K562 (cell line): ENCODE measurements around the gene SMAD3. TPM values are rescaled to one million over a fixed set of nuclear protein-coding genes. Genes with fewer than 3 reads are reported as not detected.

ENCODE experiments used
- CC2D1A ChIP-seq: fragments of 450-650 bp; IDR thresholded peaks from 2 replicates; pipeline ENCODE4 v1.6.1; 2017; ENCODE audit warnings: mild to moderate bottlenecking
- CREB5 ChIP-seq: fragments of 250-450 bp; sonication (Bioruptor Pico); IDR thresholded peaks from 2 replicates; pipeline ENCODE4 v1.5.0; 2020; ENCODE audit warnings: mild to moderate bottlenecking
- HDAC2 ChIP-seq: fragments of 450-650 bp; IDR thresholded peaks from 2 replicates; pipeline ENCODE4 v1.6.1; 2016; ENCODE audit warnings: mild to moderate bottlenecking
- KDM5B ChIP-seq: fragments of 200-600 bp; sonication (generic); IDR thresholded peaks from 2 replicates; pipeline ENCODE4 v1.6.1; 2012; ENCODE audit warnings: low read depth, mild to moderate bottlenecking, moderate library complexity, low read length, control low read depth, inconsistent platforms; ENCODE audit not compliant: insufficient replicate concordance
- KLF13 ChIP-seq: fragments of 450-650 bp; IDR thresholded peaks from 2 replicates; pipeline ENCODE4 v1.6.1; 2016; ENCODE audit warnings: missing genetic modification characterization, low read depth, mild to moderate bottlenecking, missing compliant biosample characterization, moderate library complexity, borderline replicate concordance
- NFE2 ChIP-seq: IDR thresholded peaks from 2 replicates; pipeline ENCODE4 v1.6.1; 2014; ENCODE audit warnings: antibody characterized with exemption, low read depth
- NFIX ChIP-seq: fragments of 250-450 bp; sonication (Bioruptor Pico); IDR thresholded peaks from 2 replicates; pipeline ENCODE4 v1.4.0; 2020; ENCODE audit warnings: low read depth, mild to moderate bottlenecking, moderate library complexity
- THAP12 ChIP-seq: fragments of 250-450 bp; sonication (Bioruptor Pico); IDR thresholded peaks from 2 replicates; pipeline ENCODE4 v1.9.0; 2021; ENCODE audit warnings: mild to moderate bottlenecking, inconsistent platforms
- ZBTB7A ChIP-seq: IDR thresholded peaks from 2 replicates; pipeline ENCODE4 v1.6.1; 2011; ENCODE audit warnings: low read depth, mild to moderate bottlenecking, low read length, moderate library complexity, borderline replicate concordance; ENCODE audit not compliant: control insufficient read depth
- ZNF253 ChIP-seq: fragments of 250-450 bp; sonication (Bioruptor Pico); conservative IDR thresholded peaks from 2 replicates; pipeline ENCODE4 v1.6.1; 2021; ENCODE audit warnings: mild to moderate bottlenecking
- polyA plus RNA-seq, 8 experiments: library from polyadenylated mRNA; depleted of rRNA in 4 of 8; stranded (reverse) in 5 of 8; unstranded in 3 of 8; fragments of >200 nt; fragmentation: Nextera tagmentation in 2 of 8; fragmentation: Illumina TruSeq in 1 of 8; extraction: Ambion mirVana in 2 of 8; extraction: Trizol in 1 of 8; gene quantifications; 2 replicates each; pipeline versions ENCODE4 v1.2.1 to v1.2.3, GENCODE V29; 2011 to 2014; ENCODE audit warnings: inconsistent platforms in 1 of 8, missing spikeins in 1 of 8
- total RNA-seq, 7 experiments: library from RNA; depleted of rRNA in 6 of 7; stranded (reverse); fragments of >200 nt in 6 of 7; fragmentation: Illumina TruSeq in 2 of 7; extraction: Trizol in 2 of 7; gene quantifications; 2 replicates each; pipeline versions ENCODE4 v1.2.1 to v1.2.3, GENCODE V29; 2011 to 2021; ENCODE audit warnings: low replicate concordance in 1 of 7
- TF ChIP-seq, protein P1 (sequence below): fragments of 250-450 bp; sonication (Bioruptor Pico); IDR thresholded peaks from 2 replicates; pipeline ENCODE4 v1.4.0; 2020; ENCODE audit warnings: mild to moderate bottlenecking, moderate library complexity
- TF ChIP-seq, protein P2 (sequence below): fragments of 450-650 bp; IDR thresholded peaks from 2 replicates; pipeline ENCODE4 v1.6.1; 2016
- TF ChIP-seq, protein P3 (sequence below): fragments of 450-650 bp; IDR thresholded peaks from 2 replicates; pipeline ENCODE4 v1.7.1; 2018; ENCODE audit warnings: mild to moderate bottlenecking, low read depth; ENCODE audit not compliant: partially characterized antibody

Gene SMAD3
- total and polyA plus RNA-seq, 9 of the 15 experiments (the other 6 are each of a cell fraction or from before 2014, with no cell fraction given) = 4.3 to 39.2 (median 11.1) TPM

- TF ChIP-seq, protein P1, sequence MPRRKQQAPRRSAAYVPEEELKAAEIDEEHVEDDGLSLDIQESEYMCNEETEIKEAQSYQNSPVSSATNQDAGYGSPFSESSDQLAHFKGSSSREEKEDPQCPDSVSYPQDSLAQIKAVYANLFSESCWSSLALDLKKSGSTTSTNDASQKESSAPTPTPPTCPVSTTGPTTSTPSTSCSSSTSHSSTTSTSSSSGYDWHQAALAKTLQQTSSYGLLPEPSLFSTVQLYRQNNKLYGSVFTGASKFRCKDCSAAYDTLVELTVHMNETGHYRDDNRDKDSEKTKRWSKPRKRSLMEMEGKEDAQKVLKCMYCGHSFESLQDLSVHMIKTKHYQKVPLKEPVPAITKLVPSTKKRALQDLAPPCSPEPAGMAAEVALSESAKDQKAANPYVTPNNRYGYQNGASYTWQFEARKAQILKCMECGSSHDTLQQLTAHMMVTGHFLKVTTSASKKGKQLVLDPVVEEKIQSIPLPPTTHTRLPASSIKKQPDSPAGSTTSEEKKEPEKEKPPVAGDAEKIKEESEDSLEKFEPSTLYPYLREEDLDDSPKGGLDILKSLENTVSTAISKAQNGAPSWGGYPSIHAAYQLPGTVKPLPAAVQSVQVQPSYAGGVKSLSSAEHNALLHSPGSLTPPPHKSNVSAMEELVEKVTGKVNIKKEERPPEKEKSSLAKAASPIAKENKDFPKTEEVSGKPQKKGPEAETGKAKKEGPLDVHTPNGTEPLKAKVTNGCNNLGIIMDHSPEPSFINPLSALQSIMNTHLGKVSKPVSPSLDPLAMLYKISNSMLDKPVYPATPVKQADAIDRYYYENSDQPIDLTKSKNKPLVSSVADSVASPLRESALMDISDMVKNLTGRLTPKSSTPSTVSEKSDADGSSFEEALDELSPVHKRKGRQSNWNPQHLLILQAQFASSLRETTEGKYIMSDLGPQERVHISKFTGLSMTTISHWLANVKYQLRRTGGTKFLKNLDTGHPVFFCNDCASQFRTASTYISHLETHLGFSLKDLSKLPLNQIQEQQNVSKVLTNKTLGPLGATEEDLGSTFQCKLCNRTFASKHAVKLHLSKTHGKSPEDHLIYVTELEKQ (CRISPR knock-in tag) = no peak
- no peak for TF ChIP-seq THAP12 (CRISPR knock-in tag)
- peak; percentile 84 for TF ChIP-seq CC2D1A
- 0 out of 2 replicates have a peak, but pooled peaks have one; percentile 14 for TF ChIP-seq NFIX (CRISPR knock-in tag)
- TF ChIP-seq CREB5 (CRISPR knock-in tag) = no peak
- peak; percentile 94 for TF ChIP-seq NFE2
- no peak for TF ChIP-seq ZNF253 (CRISPR knock-in tag)
- TF ChIP-seq ZBTB7A = no peak
- TF ChIP-seq, protein P2, sequence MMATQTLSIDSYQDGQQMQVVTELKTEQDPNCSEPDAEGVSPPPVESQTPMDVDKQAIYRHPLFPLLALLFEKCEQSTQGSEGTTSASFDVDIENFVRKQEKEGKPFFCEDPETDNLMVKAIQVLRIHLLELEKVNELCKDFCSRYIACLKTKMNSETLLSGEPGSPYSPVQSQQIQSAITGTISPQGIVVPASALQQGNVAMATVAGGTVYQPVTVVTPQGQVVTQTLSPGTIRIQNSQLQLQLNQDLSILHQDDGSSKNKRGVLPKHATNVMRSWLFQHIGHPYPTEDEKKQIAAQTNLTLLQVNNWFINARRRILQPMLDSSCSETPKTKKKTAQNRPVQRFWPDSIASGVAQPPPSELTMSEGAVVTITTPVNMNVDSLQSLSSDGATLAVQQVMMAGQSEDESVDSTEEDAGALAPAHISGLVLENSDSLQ = peak; percentile 92
- TF ChIP-seq HDAC2 = peak; percentile 96
- TF ChIP-seq KLF13 (tag) = no peak
- TF ChIP-seq, protein P3, sequence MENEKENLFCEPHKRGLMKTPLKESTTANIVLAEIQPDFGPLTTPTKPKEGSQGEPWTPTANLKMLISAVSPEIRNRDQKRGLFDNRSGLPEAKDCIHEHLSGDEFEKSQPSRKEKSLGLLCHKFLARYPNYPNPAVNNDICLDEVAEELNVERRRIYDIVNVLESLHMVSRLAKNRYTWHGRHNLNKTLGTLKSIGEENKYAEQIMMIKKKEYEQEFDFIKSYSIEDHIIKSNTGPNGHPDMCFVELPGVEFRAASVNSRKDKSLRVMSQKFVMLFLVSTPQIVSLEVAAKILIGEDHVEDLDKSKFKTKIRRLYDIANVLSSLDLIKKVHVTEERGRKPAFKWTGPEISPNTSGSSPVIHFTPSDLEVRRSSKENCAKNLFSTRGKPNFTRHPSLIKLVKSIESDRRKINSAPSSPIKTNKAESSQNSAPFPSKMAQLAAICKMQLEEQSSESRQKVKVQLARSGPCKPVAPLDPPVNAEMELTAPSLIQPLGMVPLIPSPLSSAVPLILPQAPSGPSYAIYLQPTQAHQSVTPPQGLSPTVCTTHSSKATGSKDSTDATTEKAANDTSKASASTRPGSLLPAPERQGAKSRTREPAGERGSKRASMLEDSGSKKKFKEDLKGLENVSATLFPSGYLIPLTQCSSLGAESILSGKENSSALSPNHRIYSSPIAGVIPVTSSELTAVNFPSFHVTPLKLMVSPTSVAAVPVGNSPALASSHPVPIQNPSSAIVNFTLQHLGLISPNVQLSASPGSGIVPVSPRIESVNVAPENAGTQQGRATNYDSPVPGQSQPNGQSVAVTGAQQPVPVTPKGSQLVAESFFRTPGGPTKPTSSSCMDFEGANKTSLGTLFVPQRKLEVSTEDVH = peak; percentile 37
- peak; percentile 31 for TF ChIP-seq KDM5B
Observed at GRCh38 chr15:67091071-67091979, 25.9 kb downstream of the SMAD3 start (continued).
